ENCODE data around the gene C6orf89.
A peak's percentile ranks its signal among the peaks of the same experiment; 100 is the strongest.

The C6orf89 gene

GRCh38 chr6:36913082-36913481, 27.3 kb downstream of the C6orf89 start:
- Mint-ChIP-seq H3K4me1 (peaks cover 15% of the 10 kb centered on the region), H3K27ac (no peak overlapping the region), H3K27me3 (ENCODE audit: low read depth) (no peaks in the 10 kb centered on the region), H3K9me3 (no peaks in the 10 kb centered on the region), H3K4me3 (no peak overlapping the region), H3K36me3 (ENCODE audit: low read depth) (peaks cover 38% of the 10 kb centered on the region)
- TF ChIP-seq CTCF (IDR thresholded peaks at IDR 0.05; ENCODE audit: unreplicated experiment in 3 of 3), result no peak

GRCh38 chr6:36914227-36914794, 28.6 kb downstream of the C6orf89 start:
- H3K4me3 Mint-ChIP-seq, result no peak overlapping the region
- H3K9me3 Mint-ChIP-seq, result no peaks in the 10 kb centered on the region
- peaks cover 13% of the 10 kb centered on the region for H3K4me1 Mint-ChIP-seq

GRCh38 chr6:36915599-36915998, 29.8 kb downstream of the C6orf89 start:
- no peak for TF ChIP-seq CTCF (IDR thresholded peaks at IDR 0.05; ENCODE audit: unreplicated experiment in 3 of 3)
- Mint-ChIP-seq H3K27me3 (ENCODE audit: low read depth) (no peaks in the 10 kb centered on the region), H3K9me3 (no peaks in the 10 kb centered on the region), H3K4me1 (peaks cover 13% of the 10 kb centered on the region), H3K4me3 (no peak overlapping the region), H3K27ac (peak overlapping the region; percentile 33 to 83 (median 78)), H3K36me3 (ENCODE audit: low read depth) (peaks cover 35% of the 10 kb centered on the region)

More at GRCh38 chr6:36914227-36914794, 28.6 kb downstream of the C6orf89 start:
- Mint-ChIP-seq H3K27me3 (ENCODE audit: low read depth) (no peaks in the 10 kb centered on the region), H3K27ac (peak overlapping the region in 2 of 3 experiments; percentile 27 to 45), H3K36me3 (ENCODE audit: low read depth) (peaks cover 34% of the 10 kb centered on the region)
- no peak for TF ChIP-seq CTCF (IDR thresholded peaks at IDR 0.05; ENCODE audit: unreplicated experiment in 3 of 3)

GRCh38 chr6:36916126-36916525, 30.4 kb downstream of the C6orf89 start:
- no peak for TF ChIP-seq CTCF (IDR thresholded peaks at IDR 0.05; ENCODE audit: unreplicated experiment in 3 of 3)
- Mint-ChIP-seq H3K4me1 (peaks cover 13% of the 10 kb centered on the region), H3K27ac (peak overlapping the region; percentile 33 to 83 (median 78)), H3K4me3 (no peak overlapping the region), H3K27me3 (ENCODE audit: low read depth) (no peaks in the 10 kb centered on the region), H3K36me3 (ENCODE audit: low read depth) (peaks cover 40% of the 10 kb centered on the region), H3K9me3 (no peaks in the 10 kb centered on the region)

GRCh38 chr6:36917541-36918193, 31.9 kb downstream of the C6orf89 start:
- no peaks in the 10 kb centered on the region for H3K27me3 Mint-ChIP-seq (ENCODE audit: low read depth)
- H3K27ac Mint-ChIP-seq, result peak overlapping the region in 2 of 3 experiments; percentile 83 to 87
- no peak for TF ChIP-seq CTCF (IDR thresholded peaks at IDR 0.05; ENCODE audit: unreplicated experiment in 3 of 3)
- H3K4me3 Mint-ChIP-seq, result no peak overlapping the region
- H3K36me3 Mint-ChIP-seq (ENCODE audit: low read depth), result peaks cover 36% of the 10 kb centered on the region
- no peaks in the 10 kb centered on the region for H3K9me3 Mint-ChIP-seq
- peaks cover 13% of the 10 kb centered on the region for H3K4me1 Mint-ChIP-seq

GRCh38 chr6:36920049-36920448, 34.3 kb downstream of the C6orf89 start:
- no peak for TF ChIP-seq CTCF (IDR thresholded peaks at IDR 0.05; ENCODE audit: unreplicated experiment in 3 of 3)
- Mint-ChIP-seq H3K27ac (no peak overlapping the region), H3K4me3 (no peak overlapping the region), H3K4me1 (peaks cover 22% of the 10 kb centered on the region), H3K9me3 (no peaks in the 10 kb centered on the region), H3K36me3 (ENCODE audit: low read depth) (peaks cover 32% of the 10 kb centered on the region), H3K27me3 (ENCODE audit: low read depth) (no peaks in the 10 kb centered on the region)

Data from nephron (organoid).